HEK293T (cell line): ENCODE data around the gene UBL3.

Source experiments
- CTBP1 ChIP-seq: fragments of 450-650 bp; IDR thresholded peaks from 2 replicates; pipeline ENCODE4 v1.6.1; 2016; ENCODE audit warnings: borderline replicate concordance
- FOXK2 ChIP-seq: fragments of 450-650 bp; IDR thresholded peaks from 2 replicates; pipeline ENCODE4 v1.6.1; 2016; ENCODE audit warnings: mild to moderate bottlenecking
- HDGF ChIP-seq: fragments of 450-650 bp; IDR thresholded peaks from 2 replicates; pipeline ENCODE4 v1.6.1; 2017; ENCODE audit warnings: antibody characterized with exemption, borderline replicate concordance
- PKNOX1 ChIP-seq: fragments of 450-650 bp; IDR thresholded peaks from 2 replicates; pipeline ENCODE4 v1.6.1; 2016
- ZNF384 ChIP-seq: fragments of 450-650 bp; IDR thresholded peaks from 2 replicates; pipeline ENCODE4 v1.6.1; 2016

- TF ChIP-seq HDGF = no peak
- TF ChIP-seq CTBP1 = no peak
- TF ChIP-seq ZNF384 = no peak
- no peak for TF ChIP-seq FOXK2
- peak; percentile 2; the same call in 1 of the 2 replicates for TF ChIP-seq PKNOX1
These were observed 645 bp downstream of the UBL3 start for GRCh38 chr13:29849731-29850212.
